HCT116 (cell line): ENCODE measurements around the gene TMCC1.

ENCODE experiments used
- CEBPB ChIP-seq: IDR thresholded peaks from 2 replicates; pipeline ENCODE4 v1.6.1; 2012; ENCODE audit warnings: low read depth
- EZH2 ChIP-seq: fragments of 200-600 bp; sonication (generic); IDR thresholded peaks from 2 replicates; pipeline ENCODE4 v1.6.1; 2017; ENCODE audit warnings: antibody characterized with exemption, mixed run types
- EZH2phosphoT487 ChIP-seq: fragments of 200-600 bp; IDR thresholded peaks from 2 replicates; pipeline ENCODE4 v1.6.1; 2018; ENCODE audit warnings: antibody characterized with exemption, borderline replicate concordance
- FOSL1 ChIP-seq: IDR thresholded peaks from 2 replicates; pipeline ENCODE4 v1.6.1; 2012; ENCODE audit warnings: low read depth
- JUND ChIP-seq: IDR thresholded peaks from 2 replicates; pipeline ENCODE4 v1.6.1; 2012
- POLR2A ChIP-seq: IDR thresholded peaks from 2 replicates; pipeline ENCODE4 v1.7.0; 2011; ENCODE audit warnings: borderline replicate concordance; ENCODE audit not compliant: insufficient read depth, insufficient read length; ENCODE audit errors: extremely low read depth
- POLR2AphosphoS5 ChIP-seq: IDR thresholded peaks from 2 replicates; pipeline ENCODE4 v1.6.1; 2011; ENCODE audit warnings: mild to moderate bottlenecking, low read depth, low read length, moderate library complexity
- RAD21 ChIP-seq: IDR thresholded peaks from 2 replicates; pipeline ENCODE4 v1.6.1; 2012; ENCODE audit warnings: low read depth, mild to moderate bottlenecking
- SP1 ChIP-seq: IDR thresholded peaks from 2 replicates; pipeline ENCODE4 v1.6.1; 2012; ENCODE audit warnings: low read depth
- SRF ChIP-seq: IDR thresholded peaks from 2 replicates; pipeline ENCODE4 v1.6.1; 2012; ENCODE audit warnings: low read depth
- TCF7L2 ChIP-seq: IDR thresholded peaks from 2 replicates; pipeline ENCODE4 v1.7.0; 2011; ENCODE audit warnings: borderline replicate concordance, inconsistent platforms; ENCODE audit not compliant: insufficient read depth, insufficient read length; ENCODE audit errors: extremely low read depth
- YY1 ChIP-seq: IDR thresholded peaks from 2 replicates; pipeline ENCODE4 v1.6.1; 2011; ENCODE audit warnings: low read length, low read depth, moderate library complexity, mild to moderate bottlenecking; ENCODE audit not compliant: insufficient replicate concordance; ENCODE audit errors: extremely low read depth
- TF ChIP-seq, protein P1 (sequence below), 3 experiments: fragments of 200-600 bp in 1 of 3; sonication (generic) in 1 of 3; IDR thresholded peaks in 2 of 3; conservative IDR thresholded peaks in 1 of 3; 2 replicates each; pipeline ENCODE4 v1.5.1; 2012 to 2017; ENCODE audit warnings: low read depth in 2 of 3, low read length in 2 of 3, antibody characterized with exemption in 1 of 3, borderline replicate concordance in 1 of 3, control low read depth in 1 of 3, mild to moderate bottlenecking in 1 of 3, mixed read lengths in 1 of 3, mixed run types in 1 of 3, moderate library complexity in 1 of 3; ENCODE audit not compliant: insufficient read depth in 1 of 3
- TF ChIP-seq, protein P2 (sequence below): IDR thresholded peaks from 2 replicates; pipeline ENCODE4 v1.6.1; 2012

GRCh38 chr3:129793319-129793718, 100.2 kb downstream of the TMCC1 start:
- TF ChIP-seq POLR2AphosphoS5 (no peak), RAD21 (no peak), CEBPB (no peak), EZH2 (no peak), POLR2A (no peak), YY1 (no peak), FOSL1 (no peak), TCF7L2 (no peak), SP1 (no peak), EZH2phosphoT487 (no peak), JUND (no peak), SRF (no peak)
- TF ChIP-seq, protein P1, sequence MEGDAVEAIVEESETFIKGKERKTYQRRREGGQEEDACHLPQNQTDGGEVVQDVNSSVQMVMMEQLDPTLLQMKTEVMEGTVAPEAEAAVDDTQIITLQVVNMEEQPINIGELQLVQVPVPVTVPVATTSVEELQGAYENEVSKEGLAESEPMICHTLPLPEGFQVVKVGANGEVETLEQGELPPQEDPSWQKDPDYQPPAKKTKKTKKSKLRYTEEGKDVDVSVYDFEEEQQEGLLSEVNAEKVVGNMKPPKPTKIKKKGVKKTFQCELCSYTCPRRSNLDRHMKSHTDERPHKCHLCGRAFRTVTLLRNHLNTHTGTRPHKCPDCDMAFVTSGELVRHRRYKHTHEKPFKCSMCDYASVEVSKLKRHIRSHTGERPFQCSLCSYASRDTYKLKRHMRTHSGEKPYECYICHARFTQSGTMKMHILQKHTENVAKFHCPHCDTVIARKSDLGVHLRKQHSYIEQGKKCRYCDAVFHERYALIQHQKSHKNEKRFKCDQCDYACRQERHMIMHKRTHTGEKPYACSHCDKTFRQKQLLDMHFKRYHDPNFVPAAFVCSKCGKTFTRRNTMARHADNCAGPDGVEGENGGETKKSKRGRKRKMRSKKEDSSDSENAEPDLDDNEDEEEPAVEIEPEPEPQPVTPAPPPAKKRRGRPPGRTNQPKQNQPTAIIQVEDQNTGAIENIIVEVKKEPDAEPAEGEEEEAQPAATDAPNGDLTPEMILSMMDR (IDR thresholded peaks at IDR 0.05 in 2 of 3, conservative IDR thresholded peaks at IDR 0.05 in 1 of 3; ENCODE audit: borderline replicate concordance in 1 of 3, insufficient read depth in 1 of 3, low read depth in 2 of 3, low read length in 2 of 3), result no peak
- TF ChIP-seq, protein P2, sequence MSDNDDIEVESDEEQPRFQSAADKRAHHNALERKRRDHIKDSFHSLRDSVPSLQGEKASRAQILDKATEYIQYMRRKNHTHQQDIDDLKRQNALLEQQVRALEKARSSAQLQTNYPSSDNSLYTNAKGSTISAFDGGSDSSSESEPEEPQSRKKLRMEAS, result no peak
